HG02943 (cell line): ENCODE results near the gene WDR3.

Source experiments
- ATAC-seq: cut with Tn5 transposase; IDR thresholded peaks from one replicate; pipeline ENCODE4 v1.9.1; 2021; ENCODE audit warnings: mild to moderate bottlenecking, low read depth, moderate library complexity; ENCODE audit not compliant: unreplicated experiment

Gene WDR3

GRCh38 chr1:117933769-117934168 lies 4.2 kb downstream of the WDR3 start:
- ATAC-seq = no peak

DNA sequence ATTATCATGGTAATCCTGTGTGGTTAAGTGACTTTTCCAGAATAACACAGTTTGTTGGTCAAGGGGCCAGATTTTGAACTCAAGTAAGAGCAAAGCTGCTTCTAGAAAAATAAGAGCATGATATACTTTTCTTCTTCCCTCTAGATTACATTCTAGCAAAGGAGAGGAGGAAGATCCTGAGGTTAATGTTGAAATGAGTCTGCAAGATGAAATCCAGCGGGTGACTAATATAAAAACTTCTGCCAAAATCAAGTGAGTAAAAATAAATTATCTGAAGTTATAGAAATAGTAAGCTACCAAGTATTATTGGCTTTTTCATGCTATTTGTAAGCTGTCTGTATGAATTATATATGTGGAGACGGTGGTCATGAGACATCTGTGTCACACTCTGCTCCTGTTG lies 12.8 kb downstream of the WDR3 start:
- ATAC-seq = no peak

GRCh38 chr1:117952386-117952785 lies 22.8 kb downstream of the WDR3 start:
- ATAC-seq = no peak

GRCh38 chr1:117959364-117959763 lies 29.8 kb downstream of the WDR3 start:
- no peak for ATAC-seq

DNA sequence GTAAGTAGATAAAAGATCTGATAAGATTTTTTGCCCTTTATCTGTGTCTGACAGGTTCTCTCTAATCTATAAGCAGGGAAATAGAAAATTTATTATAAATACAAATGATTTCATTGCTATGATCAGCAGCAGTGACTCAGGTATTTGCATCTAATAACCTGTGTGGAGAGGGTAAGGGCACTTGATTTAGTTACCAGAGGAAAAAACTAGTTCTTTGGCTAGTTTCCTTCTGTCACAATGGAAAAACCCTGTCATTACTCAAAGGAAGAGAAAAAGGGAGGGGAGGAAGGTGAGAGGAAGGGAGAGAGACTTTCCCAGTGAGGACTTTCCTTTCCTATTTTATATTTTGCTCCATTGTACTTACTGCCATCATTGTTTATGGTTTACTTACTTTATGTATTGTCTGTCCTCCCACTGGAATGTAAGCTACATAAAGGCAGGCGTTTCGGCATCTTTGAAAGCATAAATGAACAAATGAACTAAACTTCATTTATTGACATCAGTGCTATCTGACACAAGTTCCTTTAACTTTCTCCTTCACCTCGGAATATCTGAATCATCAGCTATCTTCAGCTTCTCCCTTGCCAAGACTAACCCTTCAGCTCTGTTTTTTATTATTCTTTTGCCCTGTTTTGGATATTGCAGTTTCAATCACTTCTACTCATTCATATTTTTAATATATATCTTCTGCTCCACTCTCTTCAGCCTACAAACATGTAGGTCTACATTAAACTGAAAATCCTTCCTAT lies 34.9 kb downstream of the WDR3 start:
- no peak for ATAC-seq

DNA sequence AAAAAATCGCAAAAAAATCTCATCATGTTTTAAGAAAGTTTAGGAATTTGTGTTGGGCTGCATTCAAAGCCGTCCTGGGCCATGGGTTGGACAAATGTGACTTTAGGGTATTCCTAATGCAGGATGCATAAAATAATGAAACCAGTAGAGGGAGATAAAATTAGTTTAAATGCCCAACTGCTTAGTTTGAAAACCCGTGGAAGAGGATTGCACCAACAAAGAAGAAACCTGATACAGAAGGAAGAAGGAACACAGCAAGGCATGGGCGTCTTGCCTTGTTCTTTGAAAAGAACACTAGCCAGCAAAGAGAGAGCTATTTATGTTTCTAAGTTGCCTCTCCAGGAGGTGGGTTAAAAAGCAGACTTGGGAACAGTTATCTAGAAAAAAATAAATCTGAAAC lies 37.9 kb downstream of the WDR3 start:
- no peak for ATAC-seq

GRCh38 chr1:117967881-117968280 lies 38.3 kb downstream of the WDR3 start:
- no peak for ATAC-seq

DNA sequence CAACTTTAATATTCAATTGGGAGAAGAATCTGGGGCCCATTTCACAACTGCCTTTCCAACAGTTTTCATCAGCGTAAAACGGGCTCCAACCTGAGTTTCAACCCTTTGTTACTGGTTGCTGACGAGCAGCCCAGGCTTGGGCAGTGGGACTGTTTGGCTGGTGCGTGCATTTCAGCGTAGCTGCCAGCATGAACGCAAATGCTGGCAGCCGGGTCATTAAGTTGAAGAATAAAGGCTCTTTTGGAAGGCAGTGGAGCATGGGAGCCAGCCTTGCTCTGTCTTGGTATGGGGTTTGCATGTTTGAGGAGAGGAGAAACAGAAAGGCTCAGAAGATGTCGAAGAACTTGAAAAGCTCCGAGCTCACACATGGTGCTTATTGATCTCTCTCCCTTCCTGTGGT lies 40.7 kb downstream of the WDR3 start:
- ATAC-seq = no peak

DNA sequence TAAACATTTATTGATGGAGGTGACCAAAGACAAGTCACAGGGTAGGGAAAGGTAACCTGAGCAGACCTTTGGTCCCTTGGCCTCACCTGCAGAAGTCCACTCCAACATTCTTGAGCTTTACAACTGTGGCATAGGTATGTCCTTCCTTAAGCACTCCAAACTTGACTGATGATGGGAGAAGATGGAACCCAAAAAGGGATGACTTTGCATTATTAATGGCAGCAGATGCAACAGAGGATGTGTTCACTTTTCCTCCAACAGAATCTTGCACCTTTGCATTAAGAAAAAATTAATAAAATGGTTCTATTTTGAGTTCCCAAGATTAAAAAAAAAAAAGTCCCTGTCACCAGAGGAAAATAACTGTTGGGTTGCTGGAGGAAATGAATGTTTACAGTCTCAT lies 42.2 kb downstream of the WDR3 start:
- ATAC-seq = no peak

GRCh38 chr1:117976381-117976780 lies 46.8 kb downstream of the WDR3 start:
- ATAC-seq = no peak

GRCh38 chr1:117981455-117982192 lies 52.1 kb downstream of the WDR3 start:
- ATAC-seq = no peak

DNA sequence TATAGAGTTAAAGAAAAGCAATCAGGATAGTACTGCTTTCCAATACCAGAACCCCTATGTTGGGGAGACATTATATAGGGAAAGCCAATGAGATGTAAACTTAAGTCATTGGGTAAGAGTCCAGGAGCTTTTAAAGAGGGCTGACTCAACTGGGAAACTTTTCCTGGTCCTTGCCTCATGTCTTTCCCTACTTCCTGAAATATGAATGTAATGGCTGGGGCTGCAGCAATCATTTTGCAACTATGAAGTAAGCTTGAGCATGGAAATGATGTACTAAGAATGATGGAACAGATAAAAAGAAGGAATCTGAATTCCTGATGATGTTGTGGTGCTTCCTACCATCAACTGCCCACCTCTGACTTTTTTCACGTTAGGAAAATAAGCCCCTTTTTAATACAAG lies 55.7 kb downstream of the WDR3 start:
- ATAC-seq = no peak

DNA sequence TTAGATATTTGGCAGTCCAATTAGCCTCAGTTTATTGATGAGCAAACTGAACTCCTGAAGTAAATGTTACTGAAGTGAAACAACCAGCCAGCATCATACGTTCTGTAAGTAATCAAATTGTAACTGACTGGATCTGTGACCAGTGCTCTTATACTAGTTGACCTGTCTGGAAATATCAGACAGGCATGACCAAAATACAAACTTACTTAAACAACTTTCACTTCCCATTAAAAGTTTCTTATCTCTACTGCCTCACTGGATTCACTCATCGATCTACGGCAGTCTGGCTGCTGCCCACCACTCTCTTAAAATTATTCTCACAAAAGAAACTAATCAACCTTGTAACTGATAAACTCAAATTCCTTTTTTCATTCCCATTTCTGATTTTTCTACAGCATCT lies 56.4 kb downstream of the WDR3 start:
- no peak for ATAC-seq

DNA sequence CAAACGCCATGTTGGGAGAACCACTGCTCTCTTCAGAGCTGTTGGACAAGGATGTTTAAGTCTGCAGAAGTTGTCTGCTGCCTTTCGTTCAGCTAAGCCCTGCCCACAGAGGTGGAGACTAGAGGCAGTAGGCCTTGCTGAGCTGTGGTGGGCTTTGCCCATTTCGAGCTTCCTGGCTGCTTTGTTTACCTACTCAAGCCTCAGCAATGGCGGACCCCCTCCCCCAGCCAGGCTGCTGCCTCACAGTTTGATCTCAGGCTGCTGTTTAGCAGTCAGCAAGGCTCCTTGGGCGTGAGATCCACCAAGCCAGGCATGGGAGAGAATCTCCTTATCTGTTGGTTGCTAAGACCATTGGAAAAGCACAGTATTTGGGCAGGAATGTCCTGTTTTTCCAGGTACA lies 74.8 kb downstream of the WDR3 start:
- no peak for ATAC-seq

GRCh38 chr1:118007391-118007790 lies 77.9 kb downstream of the WDR3 start:
- no peak for ATAC-seq

DNA sequence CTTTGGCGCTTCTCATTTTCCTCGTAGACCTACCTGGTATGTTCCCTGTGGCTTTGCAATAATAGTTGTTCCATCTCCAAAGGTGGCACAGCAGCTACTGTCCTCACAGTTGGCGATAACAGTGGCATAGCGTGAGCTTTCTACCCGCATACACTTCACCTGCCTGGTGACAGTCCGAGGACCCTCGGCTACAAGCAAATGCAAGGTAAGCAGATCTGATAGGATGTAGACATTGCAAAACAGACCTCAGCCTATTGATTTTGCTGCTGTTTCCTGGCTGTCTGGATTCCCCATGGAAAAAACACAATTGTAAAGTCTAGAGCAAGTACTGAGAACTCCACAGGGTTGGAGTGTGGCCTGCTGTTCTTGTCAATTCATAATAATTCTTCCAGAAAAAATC lies 78.5 kb downstream of the WDR3 start:
- no peak for ATAC-seq

GRCh38 chr1:118012515-118013124 lies 83.1 kb downstream of the WDR3 start:
- ATAC-seq = no peak

DNA sequence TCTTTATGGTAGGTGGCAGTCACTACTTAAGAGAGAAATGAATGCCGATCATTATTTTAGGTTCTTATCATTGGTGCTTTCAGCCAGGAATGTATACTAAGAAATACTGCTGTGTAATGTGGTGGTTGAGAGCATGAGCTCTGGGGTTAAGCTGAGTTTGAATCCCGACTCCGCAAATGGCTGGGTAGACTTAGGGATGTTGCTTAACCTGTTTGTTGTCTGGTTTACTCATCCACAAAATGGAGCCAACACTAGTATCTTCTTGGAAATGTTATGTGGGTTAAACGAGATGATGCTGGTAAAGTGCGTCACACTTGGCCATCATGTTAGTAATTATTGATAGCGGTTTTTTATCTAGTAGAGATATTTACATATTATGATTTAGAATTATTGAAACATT lies 83.8 kb downstream of the WDR3 start:
- ATAC-seq = no peak

GRCh38 chr1:118013938-118014337 lies 84.4 kb downstream of the WDR3 start:
- ATAC-seq = no peak
